ENCODE measurements around the gene RIC1.
"Not testable (repeated sequence)": the region's sequence is repeated elsewhere in the genome, so short reads cannot be mapped to it uniquely, and the experiment has no call there.

The RIC1 gene

DNA sequence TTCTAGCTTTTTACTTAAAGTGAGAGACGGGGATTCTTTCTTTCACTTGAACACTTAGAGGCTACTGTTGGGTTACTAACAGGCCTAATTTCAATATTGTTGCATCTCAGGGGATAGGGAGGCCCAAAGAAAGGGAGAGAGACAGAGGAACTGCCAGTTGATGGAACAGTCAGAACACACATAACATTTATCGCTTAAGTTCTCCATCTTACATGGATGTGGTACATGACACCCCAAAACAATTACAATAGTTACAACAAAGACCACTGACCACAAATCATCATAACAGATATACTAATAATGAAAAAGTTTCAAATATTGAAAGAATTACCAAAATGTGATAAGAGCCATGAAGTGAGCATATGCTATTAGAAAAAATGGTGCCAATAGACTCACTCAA, 4.3 kb upstream of the RIC1 start:
- DNase-seq (ENCODE audit: low read depth), result no peak

DNA sequence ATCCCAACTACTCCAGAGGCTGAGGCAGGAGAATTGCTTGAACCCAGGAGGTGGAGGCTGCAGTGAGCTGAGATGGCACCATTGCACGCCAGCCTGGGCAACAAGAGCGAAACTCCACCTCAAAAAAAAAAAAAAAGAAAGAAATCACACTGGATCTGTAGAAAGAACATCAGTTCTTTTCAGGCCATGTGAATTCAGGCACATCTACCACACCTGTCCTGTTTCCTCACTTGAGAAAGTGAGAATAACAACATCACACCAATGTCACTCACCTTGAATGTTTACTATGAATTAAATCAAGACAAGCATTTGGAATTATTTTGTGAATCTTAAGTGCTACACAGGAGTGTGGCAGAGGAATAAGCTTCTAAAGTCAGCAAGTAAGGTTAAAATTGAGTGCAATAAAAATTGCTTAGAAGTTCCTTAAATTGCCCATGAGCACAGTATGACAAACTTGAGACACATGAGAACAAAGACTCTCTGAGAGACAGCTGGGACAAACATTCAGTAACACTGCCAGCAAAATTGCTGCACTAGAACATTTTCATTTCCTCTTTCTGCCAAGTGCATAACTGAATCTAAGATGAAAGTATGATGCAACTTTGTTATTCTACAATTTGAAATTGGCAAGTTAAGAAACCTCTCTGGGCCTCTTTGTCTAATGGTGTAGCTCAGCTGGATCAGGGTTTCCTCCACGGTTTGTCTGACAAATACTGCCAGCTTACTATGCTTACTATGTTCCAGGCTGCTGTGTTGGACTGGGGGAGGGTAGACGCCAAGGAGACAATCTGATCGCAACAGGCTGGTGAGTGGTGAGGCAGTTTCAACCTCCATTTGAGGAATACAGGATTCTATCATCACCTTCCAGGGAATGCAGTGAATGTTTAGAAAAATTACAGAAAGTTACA, 1.9 kb upstream of the RIC1 start:
- peak; percentile 91 for DNase-seq (ENCODE audit: low read depth)

GRCh38 chr9:5627686-5628085, 1.2 kb upstream of the RIC1 start:
- not testable (repeated sequence) for DNase-seq (ENCODE audit: low read depth)

- no peak for DNase-seq (ENCODE audit: low read depth)
Measured at GRCh38 chr9:5628183-5628529, 751 bp upstream of the RIC1 start.

GRCh38 chr9:5629312-5630080, 589 bp downstream of the RIC1 start:
- no peak for DNase-seq (ENCODE audit: low read depth)

DNA sequence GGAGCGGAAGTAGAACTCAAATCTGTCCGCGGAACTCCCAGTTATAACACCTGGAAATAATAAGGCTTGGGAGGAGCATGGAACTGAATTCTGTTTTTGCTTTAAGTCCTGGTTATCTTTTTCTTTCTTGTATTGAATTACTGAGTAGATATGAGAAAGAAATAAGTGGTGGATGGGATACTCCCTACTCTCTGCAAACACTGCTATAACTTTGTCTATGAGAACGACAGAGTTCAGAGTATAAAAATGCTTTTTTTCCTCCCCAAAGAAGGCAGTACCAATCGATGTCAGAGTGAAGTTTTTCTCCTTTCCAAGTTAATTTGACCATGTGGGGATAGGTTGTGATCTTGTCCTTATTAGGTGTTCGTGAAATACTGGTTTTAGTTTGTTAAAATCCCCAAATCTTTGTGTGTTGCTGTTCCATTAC, 1.2 kb downstream of the RIC1 start:
- DNase-seq (ENCODE audit: low read depth), result no peak

GRCh38 chr9:5631026-5631425, 2.1 kb downstream of the RIC1 start:
- no peak for DNase-seq (ENCODE audit: low read depth)

GRCh38 chr9:5632540-5632939, 3.6 kb downstream of the RIC1 start:
- DNase-seq (ENCODE audit: low read depth), result no peak

GRCh38 chr9:5633243-5633642, 4.3 kb downstream of the RIC1 start:
- no peak for DNase-seq (ENCODE audit: low read depth)

DNA sequence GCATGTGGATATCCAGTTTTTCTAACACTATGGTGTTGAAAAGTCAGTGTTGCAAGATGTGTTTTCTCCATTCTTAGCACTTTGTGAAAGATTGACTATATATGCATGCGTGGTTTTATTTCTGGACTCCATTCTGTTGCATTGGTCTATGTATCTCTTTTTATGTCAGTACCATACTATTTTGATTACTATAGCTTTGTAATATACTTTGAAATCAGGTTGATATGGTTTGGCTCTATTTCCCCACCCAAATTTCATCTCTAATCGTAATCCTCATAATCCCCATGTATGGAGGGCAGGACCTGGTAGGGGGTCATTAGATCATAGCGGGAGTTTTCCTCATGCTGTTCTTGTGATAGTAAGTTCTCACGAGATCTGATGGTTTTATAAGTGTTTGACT, 6.5 kb downstream of the RIC1 start:
- DNase-seq (ENCODE audit: low read depth), result no peak

GRCh38 chr9:5639816-5640215, 10.9 kb downstream of the RIC1 start:
- no peak for DNase-seq (ENCODE audit: low read depth)

DNA sequence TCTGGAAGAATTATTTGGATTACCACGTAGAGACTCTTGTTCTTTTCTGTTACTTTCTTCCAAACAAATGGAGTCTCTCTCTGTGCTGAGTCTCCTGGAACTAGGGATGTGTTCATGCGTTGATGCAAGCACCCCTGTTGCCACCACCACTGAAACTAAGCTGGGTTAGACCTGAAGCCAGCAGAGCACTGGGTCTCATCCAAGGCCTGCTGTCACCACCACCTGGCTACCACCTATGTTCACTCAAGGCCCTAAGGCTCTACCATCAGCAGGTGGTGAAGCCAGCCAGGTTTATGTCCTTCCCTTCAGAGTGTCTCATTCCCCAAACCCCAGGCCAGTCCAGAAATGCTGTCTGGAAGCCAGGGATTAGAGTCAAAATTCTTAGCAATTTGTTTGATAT, 13.3 kb downstream of the RIC1 start:
- DNase-seq (ENCODE audit: low read depth), result no peak

GRCh38 chr9:5643005-5643624, 14.2 kb downstream of the RIC1 start:
- no peak for DNase-seq (ENCODE audit: low read depth)

DNA sequence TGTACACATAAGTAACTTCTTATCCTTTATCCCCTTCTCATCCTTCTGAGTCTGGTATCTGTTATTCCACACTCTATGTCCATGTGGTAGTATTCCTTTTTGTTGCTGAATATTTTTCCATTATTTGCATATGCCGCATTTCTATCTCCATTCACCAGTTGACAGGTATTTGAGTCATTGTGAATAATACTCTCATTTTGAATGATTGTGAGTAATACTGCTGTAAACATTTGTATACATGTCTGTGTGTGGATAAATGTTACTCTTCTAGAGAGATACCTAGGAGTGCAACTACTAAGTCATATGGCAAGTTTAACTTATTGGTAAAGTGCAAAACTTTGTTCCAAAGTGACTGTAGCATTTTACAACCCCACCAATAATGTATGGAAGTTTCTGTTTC, 15.6 kb downstream of the RIC1 start:
- no peak for DNase-seq (ENCODE audit: low read depth)

DNA sequence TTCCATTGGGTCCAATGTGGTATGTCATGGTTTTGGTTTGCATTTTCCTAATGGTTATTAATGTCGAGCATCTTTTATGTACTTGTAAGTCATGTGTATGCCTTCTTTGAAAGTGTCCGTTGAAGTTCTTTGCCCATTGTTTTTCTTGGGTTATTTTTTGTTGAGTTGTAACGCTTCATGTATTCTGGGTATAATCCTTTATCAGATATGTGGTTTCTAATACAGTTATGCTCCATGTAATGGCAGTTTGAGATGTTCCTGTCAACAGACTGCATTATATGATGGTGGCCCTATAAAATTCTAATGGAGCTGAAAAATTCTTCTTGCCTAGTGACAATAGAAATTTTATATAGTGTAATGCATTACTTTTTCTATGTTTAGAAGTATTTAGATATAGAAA, 17.2 kb downstream of the RIC1 start:
- no peak for DNase-seq (ENCODE audit: low read depth)

DNA sequence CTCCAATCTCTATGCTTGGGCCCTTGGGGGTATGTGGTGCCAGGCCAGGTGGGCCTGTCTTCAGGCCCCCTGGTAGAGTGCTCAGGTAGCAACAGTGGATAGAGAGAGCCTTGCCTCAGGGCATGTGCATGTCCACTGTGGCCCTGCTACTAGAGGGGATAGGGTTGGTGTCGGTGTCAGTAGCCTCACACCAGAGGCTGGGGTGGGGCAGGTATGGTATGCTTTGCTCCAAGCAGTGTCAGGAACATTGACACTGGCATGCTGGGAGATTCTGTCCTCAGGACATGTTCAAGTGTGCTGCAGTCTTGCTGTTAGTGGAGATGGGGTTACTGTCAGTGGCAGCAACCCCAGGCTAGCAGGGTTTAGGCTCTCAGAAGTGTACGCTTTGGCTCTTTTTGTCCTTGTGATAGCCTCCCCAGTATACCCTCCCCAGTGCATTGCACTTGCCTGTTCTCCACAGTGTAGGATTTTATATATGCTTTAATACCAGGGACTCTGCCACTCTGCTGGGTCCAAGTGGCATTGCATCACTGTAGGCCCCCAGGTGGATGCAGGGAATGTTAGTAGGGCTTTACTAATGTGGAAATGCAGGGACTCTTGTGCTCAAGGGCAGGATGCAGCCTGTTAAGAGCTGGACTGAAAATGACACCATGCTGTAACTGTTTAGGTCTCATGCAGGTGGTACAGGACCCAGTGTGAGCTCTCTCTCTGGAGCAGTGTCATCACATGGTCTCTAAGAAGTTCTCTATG, 21.6 kb downstream of the RIC1 start:
- DNase-seq (ENCODE audit: low read depth), result no peak

- no peak for DNase-seq (ENCODE audit: low read depth)
Measured at GRCh38 chr9:5651246-5651645, 22.3 kb downstream of the RIC1 start.

DNA sequence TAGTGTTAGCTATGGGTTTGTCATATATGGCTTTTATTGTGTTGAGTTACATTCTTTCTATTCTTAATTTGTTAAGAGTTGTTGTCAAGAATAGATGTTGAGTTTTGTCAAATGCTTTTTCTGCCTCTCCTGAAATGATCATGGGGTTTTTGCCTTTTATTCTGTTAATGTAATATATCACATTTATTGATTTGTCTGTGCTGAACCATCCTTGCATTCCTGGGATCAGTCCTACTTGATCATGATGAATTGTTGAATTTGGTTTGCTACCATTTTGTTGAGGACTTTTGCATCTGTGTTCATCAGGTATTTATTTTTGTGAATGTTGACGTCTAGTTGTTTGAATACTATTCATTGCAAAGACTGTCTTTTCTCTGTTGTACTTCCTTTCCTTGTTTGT, 23.9 kb downstream of the RIC1 start:
- DNase-seq (ENCODE audit: low read depth), result no peak

GRCh38 chr9:5662804-5663203, 33.9 kb downstream of the RIC1 start:
- not testable (repeated sequence) for DNase-seq (ENCODE audit: low read depth)

DNA sequence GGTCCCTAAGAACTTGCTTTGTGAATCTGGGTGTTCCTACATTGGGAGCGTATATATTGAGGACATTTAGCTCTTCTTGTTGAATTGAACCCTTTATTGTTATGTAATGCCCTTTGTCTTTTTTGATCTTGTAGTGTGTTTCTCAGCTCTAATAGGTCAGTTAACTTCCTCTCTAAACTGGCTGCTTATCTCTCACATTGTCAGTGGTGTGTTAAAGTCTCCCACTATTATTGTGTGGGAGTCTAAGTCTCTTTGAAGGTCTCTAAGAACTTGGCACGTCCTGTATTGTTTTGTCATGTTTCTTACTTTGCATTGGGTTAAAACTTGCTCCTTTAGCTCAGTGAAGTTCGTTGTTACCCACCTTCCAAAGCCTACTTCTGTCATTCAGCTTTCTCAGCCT, 36.2 kb downstream of the RIC1 start:
- no peak for DNase-seq (ENCODE audit: low read depth)

GRCh38 chr9:5667391-5667790, 38.5 kb downstream of the RIC1 start:
- no peak for DNase-seq (ENCODE audit: low read depth)

GRCh38 chr9:5670079-5670478, 41.2 kb downstream of the RIC1 start:
- DNase-seq (ENCODE audit: low read depth), result no peak

All from fibroblast of the conjunctiva (primary cell).